ENCODE measurements around the gene LRRC14B.
"Not testable (repeated sequence)": the region's sequence is repeated elsewhere in the genome, so short reads cannot be mapped to it uniquely, and the experiment has no call there.

Gene LRRC14B

GRCh38 chr5:192691-192969 is 1.3 kb downstream of the LRRC14B start:
- DNase-seq (ENCODE audit: low read depth): no peak
- no peak overlapping the region for H3K4me3 ChIP-seq (replicated peaks; ENCODE audit: low read depth, low read length)
- TF ChIP-seq CTCF (IDR thresholded peaks at IDR 0.05; ENCODE audit: low read length, missing control alignments): no peak

- TF ChIP-seq CTCF (IDR thresholded peaks at IDR 0.05; ENCODE audit: low read length, missing control alignments): no peak
- no peak for DNase-seq (ENCODE audit: low read depth)
- H3K4me3 ChIP-seq (replicated peaks; ENCODE audit: low read depth, low read length): no peak overlapping the region
Measured at GRCh38 chr5:192970-193831, 1.9 kb downstream of the LRRC14B start.

- no peak for DNase-seq (ENCODE audit: low read depth)
- no peak for TF ChIP-seq CTCF (IDR thresholded peaks at IDR 0.05; ENCODE audit: low read length, missing control alignments)
- H3K4me3 ChIP-seq (replicated peaks; ENCODE audit: low read depth, low read length): no peak overlapping the region
Measured at GRCh38 chr5:194102-194501, 2.8 kb downstream of the LRRC14B start.

GRCh38 chr5:194603-195209 is 3.4 kb downstream of the LRRC14B start:
- no peak overlapping the region for H3K4me3 ChIP-seq (replicated peaks; ENCODE audit: low read depth, low read length)
- TF ChIP-seq CTCF (IDR thresholded peaks at IDR 0.05; ENCODE audit: low read length, missing control alignments): no peak
- no peak for DNase-seq (ENCODE audit: low read depth)

- H3K4me3 ChIP-seq (replicated peaks; ENCODE audit: low read depth, low read length): no peak overlapping the region
- no peak for DNase-seq (ENCODE audit: low read depth)
- peak; percentile 5 for TF ChIP-seq CTCF (IDR thresholded peaks at IDR 0.05; ENCODE audit: low read length, missing control alignments)
Measured at GRCh38 chr5:195401-196160, 4.3 kb downstream of the LRRC14B start.

- TF ChIP-seq CTCF (IDR thresholded peaks at IDR 0.05; ENCODE audit: low read length, missing control alignments): no peak
- no peak for DNase-seq (ENCODE audit: low read depth)
Measured at GRCh38 chr5:196350-196749, 5.1 kb downstream of the LRRC14B start.

GRCh38 chr5:197031-197430 is 5.7 kb downstream of the LRRC14B start:
- not testable (repeated sequence) for DNase-seq (ENCODE audit: low read depth)

More at GRCh38 chr5:196350-196749, 5.1 kb downstream of the LRRC14B start:
- no peak overlapping the region for H3K4me3 ChIP-seq (replicated peaks; ENCODE audit: low read depth, low read length)

More at GRCh38 chr5:197031-197430, 5.7 kb downstream of the LRRC14B start:
- not testable (repeated sequence) for H3K4me3 ChIP-seq (replicated peaks; ENCODE audit: low read depth, low read length)
